ENCODE data around the gene FADS3. TPM values are rescaled to one million over a fixed set of nuclear protein-coding genes. Genes with fewer than 3 reads are reported as not detected.

Gene FADS3
- total RNA-seq, 1 experiment from 2014 or later: 65.8 TPM

DNA sequence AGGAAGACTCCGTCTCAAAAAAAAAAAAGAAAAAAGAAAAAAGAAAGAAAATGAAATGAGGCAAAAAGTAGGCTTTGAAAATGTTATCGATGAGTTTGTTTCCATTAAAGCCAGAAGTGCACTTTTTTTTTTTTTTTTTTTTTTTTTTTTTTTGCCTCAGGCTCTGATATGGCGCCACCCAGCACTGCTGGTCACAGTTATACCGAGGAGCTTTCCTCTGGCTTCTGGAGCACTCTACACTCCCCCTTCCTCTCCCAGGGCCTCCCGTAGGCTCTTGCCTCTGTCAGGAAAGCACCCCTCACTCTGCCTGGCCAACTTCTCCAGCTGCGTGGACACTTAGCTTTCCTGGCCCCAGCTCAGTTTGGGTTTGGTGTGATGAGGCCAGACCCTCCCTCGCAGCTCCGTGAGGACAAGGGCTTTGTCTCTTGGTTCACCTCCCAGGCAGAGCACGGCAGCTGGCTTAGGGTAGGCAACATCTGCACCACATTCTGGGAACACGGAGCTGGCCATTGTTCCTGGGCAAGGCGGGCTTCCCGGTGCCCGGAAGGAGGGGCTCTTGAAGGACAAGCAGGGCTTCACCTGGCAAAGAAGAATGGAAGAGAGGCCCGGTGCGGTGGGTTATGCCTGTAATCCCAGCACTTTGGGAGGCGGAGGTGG is 46.3 kb downstream of the FADS3 start:
- Histone ChIP-seq H3K9me3 (ENCODE audit: control insufficient read depth in 1 of 2, insufficient read depth in 1 of 2, low read depth in 1 of 2, low read length in 2 of 2) (no peaks in the 10 kb centered on the region), H3K79me2 (ENCODE audit: insufficient read depth, low read length) (no peaks in the 10 kb centered on the region), H3K27ac (ENCODE audit: low read depth, low read length) (no peak overlapping the region), H4K20me1 (ENCODE audit: insufficient read depth) (no peaks in the 10 kb centered on the region), H3K4me2 (ENCODE audit: low read length) (no peak overlapping the region), H3K9ac (ENCODE audit: low read length) (no peak overlapping the region), H3K36me3 (ENCODE audit: control insufficient read depth in 1 of 2, insufficient read depth in 2 of 2, low read length in 2 of 2) (no peaks in the 10 kb centered on the region), H2AFZ (ENCODE audit: low read depth, low read length, poor library complexity, severe bottlenecking) (no peak overlapping the region), H3K27me3 (ENCODE audit: insufficient read depth, low read length) (no peaks in the 10 kb centered on the region), H3K4me3 (replicated peaks in 1 of 2; ENCODE audit: low read depth in 1 of 2, low read length in 2 of 2) (no peak overlapping the region), H3K4me1 (ENCODE audit: control insufficient read depth in 1 of 2, insufficient read depth in 2 of 2, low read length in 2 of 2) (no peaks in the 10 kb centered on the region), H3K9me2 (ENCODE audit: insufficient read depth) (no peaks in the 10 kb centered on the region)
- ATAC-seq: no peak
- CTCF ChIA-PET: no interaction called here
- no peak for TF ChIP-seq CBX3 (IDR thresholded peaks at IDR 0.05; ENCODE audit: low read depth)
- no peak for TF ChIP-seq EGR1 (IDR thresholded peaks at IDR 0.05; ENCODE audit: low read depth)
- TF ChIP-seq CEBPB (IDR thresholded peaks at IDR 0.05; ENCODE audit: low read depth): no peak
- TF ChIP-seq SIN3A (IDR thresholded peaks at IDR 0.05; ENCODE audit: low read depth): no peak
- TF ChIP-seq, protein P1, sequence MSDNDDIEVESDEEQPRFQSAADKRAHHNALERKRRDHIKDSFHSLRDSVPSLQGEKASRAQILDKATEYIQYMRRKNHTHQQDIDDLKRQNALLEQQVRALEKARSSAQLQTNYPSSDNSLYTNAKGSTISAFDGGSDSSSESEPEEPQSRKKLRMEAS (IDR thresholded peaks at IDR 0.05): no peak
- TF ChIP-seq POLR2A (IDR thresholded peaks at IDR 0.05; ENCODE audit: borderline replicate concordance, extremely low read depth, insufficient read depth, insufficient read length): no peak
- TF ChIP-seq SP1 (IDR thresholded peaks at IDR 0.05; ENCODE audit: low read depth): no peak
- no peak for TF ChIP-seq SRF (IDR thresholded peaks at IDR 0.05; ENCODE audit: low read depth)
- no peak for TF ChIP-seq EZH2phosphoT487 (IDR thresholded peaks at IDR 0.05; ENCODE audit: borderline replicate concordance)
- TF ChIP-seq, protein P2, sequence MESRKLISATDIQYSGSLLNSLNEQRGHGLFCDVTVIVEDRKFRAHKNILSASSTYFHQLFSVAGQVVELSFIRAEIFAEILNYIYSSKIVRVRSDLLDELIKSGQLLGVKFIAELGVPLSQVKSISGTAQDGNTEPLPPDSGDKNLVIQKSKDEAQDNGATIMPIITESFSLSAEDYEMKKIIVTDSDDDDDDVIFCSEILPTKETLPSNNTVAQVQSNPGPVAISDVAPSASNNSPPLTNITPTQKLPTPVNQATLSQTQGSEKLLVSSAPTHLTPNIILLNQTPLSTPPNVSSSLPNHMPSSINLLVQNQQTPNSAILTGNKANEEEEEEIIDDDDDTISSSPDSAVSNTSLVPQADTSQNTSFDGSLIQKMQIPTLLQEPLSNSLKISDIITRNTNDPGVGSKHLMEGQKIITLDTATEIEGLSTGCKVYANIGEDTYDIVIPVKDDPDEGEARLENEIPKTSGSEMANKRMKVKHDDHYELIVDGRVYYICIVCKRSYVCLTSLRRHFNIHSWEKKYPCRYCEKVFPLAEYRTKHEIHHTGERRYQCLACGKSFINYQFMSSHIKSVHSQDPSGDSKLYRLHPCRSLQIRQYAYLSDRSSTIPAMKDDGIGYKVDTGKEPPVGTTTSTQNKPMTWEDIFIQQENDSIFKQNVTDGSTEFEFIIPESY (IDR thresholded peaks at IDR 0.05; ENCODE audit: extremely low read depth, insufficient replicate concordance, low read length): no peak
- TF ChIP-seq YY1 (IDR thresholded peaks at IDR 0.05; ENCODE audit: extremely low read depth, insufficient replicate concordance, low read depth, low read length): no peak
- TF ChIP-seq, protein P3, sequence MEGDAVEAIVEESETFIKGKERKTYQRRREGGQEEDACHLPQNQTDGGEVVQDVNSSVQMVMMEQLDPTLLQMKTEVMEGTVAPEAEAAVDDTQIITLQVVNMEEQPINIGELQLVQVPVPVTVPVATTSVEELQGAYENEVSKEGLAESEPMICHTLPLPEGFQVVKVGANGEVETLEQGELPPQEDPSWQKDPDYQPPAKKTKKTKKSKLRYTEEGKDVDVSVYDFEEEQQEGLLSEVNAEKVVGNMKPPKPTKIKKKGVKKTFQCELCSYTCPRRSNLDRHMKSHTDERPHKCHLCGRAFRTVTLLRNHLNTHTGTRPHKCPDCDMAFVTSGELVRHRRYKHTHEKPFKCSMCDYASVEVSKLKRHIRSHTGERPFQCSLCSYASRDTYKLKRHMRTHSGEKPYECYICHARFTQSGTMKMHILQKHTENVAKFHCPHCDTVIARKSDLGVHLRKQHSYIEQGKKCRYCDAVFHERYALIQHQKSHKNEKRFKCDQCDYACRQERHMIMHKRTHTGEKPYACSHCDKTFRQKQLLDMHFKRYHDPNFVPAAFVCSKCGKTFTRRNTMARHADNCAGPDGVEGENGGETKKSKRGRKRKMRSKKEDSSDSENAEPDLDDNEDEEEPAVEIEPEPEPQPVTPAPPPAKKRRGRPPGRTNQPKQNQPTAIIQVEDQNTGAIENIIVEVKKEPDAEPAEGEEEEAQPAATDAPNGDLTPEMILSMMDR (IDR thresholded peaks at IDR 0.05 in 2 of 3, conservative IDR thresholded peaks at IDR 0.05 in 1 of 3; ENCODE audit: borderline replicate concordance in 1 of 3, insufficient read depth in 1 of 3, low read depth in 2 of 3, low read length in 2 of 3): no peak
- no peak for TF ChIP-seq ZFX (IDR thresholded peaks at IDR 0.05)
- no peak for TF ChIP-seq ELF1 (IDR thresholded peaks at IDR 0.05; ENCODE audit: borderline replicate concordance, low read depth)
- no peak for TF ChIP-seq TCF7L2 (IDR thresholded peaks at IDR 0.05; ENCODE audit: borderline replicate concordance, extremely low read depth, insufficient read depth, insufficient read length)
- no TSS peak for BruUV-seq (replicated peaks)
- RAD21 ChIA-PET (ENCODE audit: low non-redundant PET in 1 of 2, low total read pairs in 2 of 2, uncharacterized antibody in 2 of 2, unreplicated experiment in 2 of 2): no interaction called here
- POLR2A ChIA-PET: no interaction called here
- no peak for DNase-seq (ENCODE audit: low read depth, low spot score)
- intact Hi-C loops (cut with micrococcal nuclease): no loop called here

Measured in HCT116 (cell line).